ENCODE results near the gene THAP12. TPM values are rescaled to one million over a fixed set of nuclear protein-coding genes. Genes with fewer than 3 reads are reported as not detected.

The THAP12 gene
- polyA plus RNA-seq, 2 of the 4 experiments (the other 2 are of a cell fraction) = 34.6 to 82.4 TPM

DNA sequence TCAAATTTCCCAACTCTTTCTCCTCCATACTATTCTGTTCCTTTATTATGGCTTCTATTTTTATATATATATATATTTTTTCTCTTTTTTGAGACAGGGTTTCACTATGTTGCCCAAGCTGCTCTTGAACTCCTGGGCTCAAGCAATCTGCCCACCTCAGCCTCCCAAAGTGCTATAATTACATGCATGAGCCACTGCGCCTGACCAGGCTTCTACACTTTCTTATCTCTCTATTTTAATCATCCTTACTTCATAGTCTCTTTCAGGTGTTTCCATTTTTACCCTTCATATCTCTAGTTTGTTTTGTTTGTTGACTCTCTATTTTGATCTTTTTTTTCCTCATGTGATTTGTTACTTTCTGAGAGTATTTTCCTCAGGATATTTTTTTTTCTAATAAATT lies 20.0 kb upstream of the THAP12 start:
- H3K4me1 ChIP-seq = no peaks in the 10 kb centered on the region
- ATAC-seq (no peak), FAIRE-seq (no peak), DNase-seq (ENCODE audit: low read depth in 1 of 2, low spot score in 1 of 2) (no peak)
- no peak overlapping the region for H3K4me3 ChIP-seq
- no peak overlapping the region for H3K27ac ChIP-seq
- ChIA-PET CTCF (interaction anchor here (0.6 to 1.1 kb wide), 4 partner anchors 19 to 1533 kb away, joined by 3 to 6 read pairs (median 4); no protein-coding TSS in a partner anchor), POLR2A (no interaction called here)
- TF ChIP-seq HOXB5 (CRISPR knock-in tag; IDR thresholded peaks at IDR 0.05) = no peak
- TF ChIP-seq CEBPB (IDR thresholded peaks at IDR 0.05) = no peak
- TF ChIP-seq JUNB (IDR thresholded peaks at IDR 0.05) = no peak
- TF ChIP-seq ESRRA (IDR thresholded peaks at IDR 0.05; ENCODE audit: borderline replicate concordance, low read length) = no peak
- no peak for TF ChIP-seq RFX5 (IDR thresholded peaks at IDR 0.05)
- no peak for TF ChIP-seq MAFK (IDR thresholded peaks at IDR 0.05; ENCODE audit: partially characterized antibody)
- WGBS (ENCODE audit: missing lambda C conversion rate) = 90% methylated on average over 1 of the region's 1 CpG
- no peak overlapping the region for H3K4me2 ChIP-seq
- no peaks in the 10 kb centered on the region for H3K9me3 ChIP-seq

DNA sequence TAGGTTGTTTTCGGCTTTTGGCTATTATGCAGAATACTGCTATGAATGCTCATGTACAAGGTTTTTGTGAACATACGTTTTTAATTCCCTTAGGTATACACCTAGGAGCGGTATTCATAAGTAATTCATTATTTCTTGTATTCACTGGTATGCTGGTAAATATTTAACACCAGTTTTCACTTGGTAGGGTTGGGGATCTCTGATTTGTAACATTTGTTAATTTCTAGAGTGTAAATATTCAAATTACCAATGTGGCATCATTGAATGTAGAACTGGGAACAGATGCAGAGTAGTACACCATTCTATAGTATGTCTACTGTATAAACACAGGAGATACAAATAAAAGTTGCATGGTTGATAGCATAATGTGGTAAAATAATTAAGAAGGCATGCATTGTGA lies 16.5 kb upstream of the THAP12 start:
- no peak overlapping the region for H3K27ac ChIP-seq
- FAIRE-seq = no peak
- no peaks in the 10 kb centered on the region for H3K9me3 ChIP-seq
- CTCF ChIA-PET = no interaction called here
- POLR2A ChIA-PET = no interaction called here
- no peak for TF ChIP-seq TP53 (CRISPR knock-in tag; IDR thresholded peaks at IDR 0.05)
- no peak for TF ChIP-seq E2F6 (IDR thresholded peaks at IDR 0.05; ENCODE audit: borderline replicate concordance, low read depth)
- TF ChIP-seq USF2 (IDR thresholded peaks at IDR 0.05) = no peak
- no peak for TF ChIP-seq HOXB13 (CRISPR knock-in tag; IDR thresholded peaks at IDR 0.05; ENCODE audit: low read depth)
- no peak for TF ChIP-seq SMC3 (IDR thresholded peaks at IDR 0.05)
- no peak for TF ChIP-seq MAZ (IDR thresholded peaks at IDR 0.05; ENCODE audit: borderline replicate concordance, low read depth, low read length)
- no peak for TF ChIP-seq MYC (IDR thresholded peaks at IDR 0.05; ENCODE audit: borderline replicate concordance, low read length)
- TF ChIP-seq EHF (CRISPR knock-in tag; IDR thresholded peaks at IDR 0.05) = no peak
- TF ChIP-seq TFCP2L1 (CRISPR knock-in tag; IDR thresholded peaks at IDR 0.05) = no peak
- WGBS (ENCODE audit: missing lambda C conversion rate) = 70% methylated on average over 3 of the region's 3 CpGs
- no peak overlapping the region for H3K4me3 ChIP-seq
- no peaks in the 10 kb centered on the region for H3K4me1 ChIP-seq
- DNase-seq (ENCODE audit: low read depth in 1 of 2, low spot score in 1 of 2) = no peak
- ATAC-seq = no peak
- no peak overlapping the region for H3K4me2 ChIP-seq

- POLR2A ChIA-PET = no interaction called here
- no peak for ATAC-seq
- H3K4me2 ChIP-seq = no peak overlapping the region
- H3K4me1 ChIP-seq = no peaks in the 10 kb centered on the region
- no peak overlapping the region for H3K27ac ChIP-seq
- H3K4me3 ChIP-seq = no peak overlapping the region
- DNase-seq (ENCODE audit: low read depth in 1 of 2, low spot score in 1 of 2) = no peak
- TF ChIP-seq POLR2A (IDR thresholded peaks at IDR 0.05; ENCODE audit: low read length) = no peak
- TF ChIP-seq NFE2L2 (conservative IDR thresholded peaks at IDR 0.05; ENCODE audit: low read length) = no peak
- no peak for TF ChIP-seq CTCF (IDR thresholded peaks at IDR 0.05)
- TF ChIP-seq MAFK (IDR thresholded peaks at IDR 0.05; ENCODE audit: partially characterized antibody) = no peak
- H3K9me3 ChIP-seq = no peaks in the 10 kb centered on the region
- CTCF ChIA-PET = interaction anchor here (0.7 kb wide), 1 partner anchor 523 kb away, joined by 3 read pairs; no protein-coding TSS in a partner anchor
- FAIRE-seq = no peak
- 65% methylated on average over 1 of the region's 1 CpG for WGBS (ENCODE audit: missing lambda C conversion rate)
Observed at GRCh38 chr11:76395296-76395695, 14.4 kb upstream of the THAP12 start.

GRCh38 chr11:76394411-76394810 lies 13.5 kb upstream of the THAP12 start:
- FAIRE-seq (no peak), DNase-seq (ENCODE audit: low read depth in 1 of 2, low spot score in 1 of 2) (no peak), ATAC-seq (no peak)
- Histone ChIP-seq H3K4me2 (no peak overlapping the region), H3K9me3 (no peaks in the 10 kb centered on the region), H3K27ac (no peak overlapping the region), H3K4me3 (no peak overlapping the region), H3K4me1 (no peaks in the 10 kb centered on the region)
- TF ChIP-seq FOSL2 (IDR thresholded peaks at IDR 0.05) (no peak), FOSL2 (CRISPR knock-in tag; IDR thresholded peaks at IDR 0.05) (no peak), HDAC2 (IDR thresholded peaks at IDR 0.05) (no peak), ZSCAN20 (CRISPR knock-in tag; IDR thresholded peaks at IDR 0.05) (no peak), CTCF (IDR thresholded peaks at IDR 0.05) (no peak), RNF2 (IDR thresholded peaks at IDR 0.05; ENCODE audit: borderline replicate concordance, low read depth) (no peak), RCOR1 (IDR thresholded peaks at IDR 0.05; ENCODE audit: low read depth, low read length) (no peak), SREBF2 (IDR thresholded peaks at IDR 0.05) (no peak), TFCP2L1 (CRISPR knock-in tag; IDR thresholded peaks at IDR 0.05) (no peak), ZC3H11A (IDR thresholded peaks at IDR 0.05) (no peak), EHF (CRISPR knock-in tag; IDR thresholded peaks at IDR 0.05) (no peak), JUNB (IDR thresholded peaks at IDR 0.05) (no peak), SMC3 (IDR thresholded peaks at IDR 0.05) (no peak)
- ChIA-PET CTCF (no interaction called here), POLR2A (no interaction called here)
